NOMO-1 treated with DMSO at 0.1 percent for 48 hours (cell line): Measurements from ENCODE around the gene CARMIL1.

ENCODE experiments used
- DNase-seq: peaks from one replicate; lab custom pipeline; 2025; ENCODE audit not compliant: unreplicated experiment; lab: John Stamatoyannopoulos, UW

Gene CARMIL1

GRCh38 chr6:25465941-25466340 lies 186.8 kb downstream of the CARMIL1 start:
- no peak for DNase-seq

- no peak for DNase-seq
Observed at GRCh38 chr6:25468881-25469280, 189.7 kb downstream of the CARMIL1 start.

GRCh38 chr6:25469797-25470388 lies 190.7 kb downstream of the CARMIL1 start:
- no peak for DNase-seq

GRCh38 chr6:25472306-25472705 lies 193.1 kb downstream of the CARMIL1 start:
- DNase-seq = no peak

- DNase-seq = no peak
Observed at GRCh38 chr6:25472906-25473305, 193.7 kb downstream of the CARMIL1 start.

- no peak for DNase-seq
Observed at GRCh38 chr6:25473447-25473846, 194.3 kb downstream of the CARMIL1 start.

- no peak for DNase-seq
Observed at GRCh38 chr6:25476126-25476525, 197.0 kb downstream of the CARMIL1 start.

- DNase-seq = no peak
Observed at GRCh38 chr6:25477006-25477590, 197.9 kb downstream of the CARMIL1 start.

- DNase-seq = no peak
Observed at GRCh38 chr6:25478973-25479372, 199.8 kb downstream of the CARMIL1 start.

GRCh38 chr6:25481267-25481666 lies 202.1 kb downstream of the CARMIL1 start:
- no peak for DNase-seq

- DNase-seq = no peak
Observed at GRCh38 chr6:25482996-25483395, 203.8 kb downstream of the CARMIL1 start.

- no peak for DNase-seq
Observed at GRCh38 chr6:25483943-25484342, 204.8 kb downstream of the CARMIL1 start.

- no peak for DNase-seq
Observed at GRCh38 chr6:25484900-25485299, 205.7 kb downstream of the CARMIL1 start.

GRCh38 chr6:25485821-25486534 lies 206.8 kb downstream of the CARMIL1 start:
- no peak for DNase-seq

GRCh38 chr6:25486550-25486949 lies 207.4 kb downstream of the CARMIL1 start:
- no peak for DNase-seq

- no peak for DNase-seq
Observed at GRCh38 chr6:25487012-25487411, 207.8 kb downstream of the CARMIL1 start.

GRCh38 chr6:25488156-25488555 lies 209.0 kb downstream of the CARMIL1 start:
- no peak for DNase-seq

GRCh38 chr6:25489399-25489798 lies 210.2 kb downstream of the CARMIL1 start:
- DNase-seq = no peak

GRCh38 chr6:25490018-25490801 lies 211.0 kb downstream of the CARMIL1 start:
- DNase-seq = peak; percentile 70

GRCh38 chr6:25492951-25493350 lies 213.8 kb downstream of the CARMIL1 start:
- no peak for DNase-seq

GRCh38 chr6:25494469-25494868 lies 215.3 kb downstream of the CARMIL1 start:
- DNase-seq = no peak
